Measurements from ENCODE around the gene LRRC10B. TPM values are rescaled to one million over a fixed set of nuclear protein-coding genes. Genes with fewer than 3 reads are reported as not detected.
A peak's percentile ranks its signal among the peaks of the same experiment; 100 is the strongest.

The LRRC10B gene
- total RNA-seq, 2 experiments from 2014 or later, result not detected

GRCh38 chr11:61542705-61543104 lies 34.2 kb downstream of the LRRC10B start:
- CTCF ChIA-PET, result interaction anchor here (1.1 to 2.1 kb wide), 2 partner anchors 24 to 289 kb away, joined by 3 to 5 read pairs; no protein-coding TSS in a partner anchor

GRCh38 chr11:61543606-61544306 lies 35.2 kb downstream of the LRRC10B start:
- H3K4me3 Mint-ChIP-seq, result no peak overlapping the region
- POLR2A ChIA-PET, result no interaction called here
- H3K4me1 Mint-ChIP-seq (ENCODE audit: low read depth), result no peaks in the 10 kb centered on the region
- no peak for TF ChIP-seq CTCF (IDR thresholded peaks at IDR 0.05)
- CTCF ChIA-PET, result interaction anchor here (1.2 kb wide), 1 partner anchor 11 kb away, joined by 4 read pairs; no protein-coding TSS in a partner anchor
- no peak for ATAC-seq
- peaks cover 16% of the 10 kb centered on the region for H3K27me3 Mint-ChIP-seq
- no peaks in the 10 kb centered on the region for H3K9me3 Mint-ChIP-seq
- H3K27ac Mint-ChIP-seq, result no peak overlapping the region
- no peak for DNase-seq
- no peaks in the 10 kb centered on the region for H3K36me3 Mint-ChIP-seq (ENCODE audit: low read depth)
- intact Hi-C loops (cut with micrococcal nuclease), result no loop called here

More at GRCh38 chr11:61542705-61543104, 34.2 kb downstream of the LRRC10B start:
- DNase-seq (no peak), ATAC-seq (no peak)
- intact Hi-C loops (cut with micrococcal nuclease), result no loop called here
- Mint-ChIP-seq H3K9me3 (no peaks in the 10 kb centered on the region), H3K36me3 (ENCODE audit: low read depth) (no peaks in the 10 kb centered on the region), H3K27me3 (peaks cover 19% of the 10 kb centered on the region), H3K4me3 (no peak overlapping the region), H3K4me1 (ENCODE audit: low read depth) (no peaks in the 10 kb centered on the region), H3K27ac (no peak overlapping the region)
- TF ChIP-seq CTCF (IDR thresholded peaks at IDR 0.05), result no peak
- POLR2A ChIA-PET, result no interaction called here

GRCh38 chr11:61544466-61544865 lies 35.9 kb downstream of the LRRC10B start:
- DNase-seq, result no peak
- no peak for ATAC-seq
- ChIA-PET CTCF (interaction anchor here (1.0 to 1.6 kb wide), 7 partner anchors 12 to 139 kb away, joined by 3 to 7 read pairs (median 3); no protein-coding TSS in a partner anchor), POLR2A (no interaction called here)
- no peaks in the 10 kb centered on the region for H3K9me3 Mint-ChIP-seq
- intact Hi-C loops (cut with micrococcal nuclease), result no loop called here
- no peak overlapping the region for H3K27ac Mint-ChIP-seq
- peaks cover 16% of the 10 kb centered on the region for H3K27me3 Mint-ChIP-seq
- no peak for TF ChIP-seq CTCF (IDR thresholded peaks at IDR 0.05)
- no peak overlapping the region for H3K4me3 Mint-ChIP-seq
- no peaks in the 10 kb centered on the region for H3K36me3 Mint-ChIP-seq (ENCODE audit: low read depth)
- H3K4me1 Mint-ChIP-seq (ENCODE audit: low read depth), result no peaks in the 10 kb centered on the region

- H3K9me3 Mint-ChIP-seq, result no peaks in the 10 kb centered on the region
- TF ChIP-seq CTCF (IDR thresholded peaks at IDR 0.05), result no peak
- H3K4me1 Mint-ChIP-seq (ENCODE audit: low read depth), result no peaks in the 10 kb centered on the region
- intact Hi-C loops (cut with micrococcal nuclease), result no loop called here
- ChIA-PET CTCF (interaction anchor here (0.8 to 1.6 kb wide), 11 partner anchors 14 to 138 kb away, joined by 3 to 7 read pairs (median 3); no protein-coding TSS in a partner anchor), POLR2A (no interaction called here)
- no peaks in the 10 kb centered on the region for H3K36me3 Mint-ChIP-seq (ENCODE audit: low read depth)
- DNase-seq, result no peak
- no peak overlapping the region for H3K27ac Mint-ChIP-seq
- no peak overlapping the region for H3K4me3 Mint-ChIP-seq
- peaks cover 12% of the 10 kb centered on the region for H3K27me3 Mint-ChIP-seq
- ATAC-seq, result peak; percentile 30
Measured at GRCh38 chr11:61545341-61545740, 36.8 kb downstream of the LRRC10B start.

- POLR2A ChIA-PET, result no interaction called here
- intact Hi-C loops (cut with micrococcal nuclease), result no loop called here
Measured at GRCh38 chr11:61545921-61546320, 37.4 kb downstream of the LRRC10B start.

More at GRCh38 chr11:61545921-61546320, 37.4 kb downstream of the LRRC10B start:
- DNase-seq (no peak), ATAC-seq (no peak)
- Mint-ChIP-seq H3K27me3 (peaks cover 12% of the 10 kb centered on the region), H3K4me3 (no peak overlapping the region), H3K4me1 (ENCODE audit: low read depth) (no peaks in the 10 kb centered on the region), H3K36me3 (ENCODE audit: low read depth) (no peaks in the 10 kb centered on the region), H3K9me3 (no peaks in the 10 kb centered on the region), H3K27ac (no peak overlapping the region)
- no peak for TF ChIP-seq CTCF (IDR thresholded peaks at IDR 0.05)
- CTCF ChIA-PET, result interaction anchor here (0.9 to 1.6 kb wide), 7 partner anchors 18 to 138 kb away, joined by 3 to 7 read pairs (median 3); no protein-coding TSS in a partner anchor

Measured in activated CD8-positive, alpha-beta T cell treated with anti-CD3 and anti-CD28 coated beads for 36 hours (primary cell).